IPS-15b (cell line): ENCODE results near the gene NSUN7.

ENCODE experiments used
- H3K27me3 ChIP-seq: one replicate; pipeline ENCODE4 v1.6.1; 2013; ENCODE audit warnings: low read length; ENCODE audit not compliant: control insufficient read depth, insufficient read depth
- H3K36me3 ChIP-seq: one replicate; pipeline ENCODE4 v1.6.1; 2013; ENCODE audit warnings: low read length; ENCODE audit not compliant: control insufficient read depth, insufficient read depth
- H3K4me1 ChIP-seq: one replicate; pipeline ENCODE4 v1.6.1; 2013; ENCODE audit warnings: mild to moderate bottlenecking, low read length; ENCODE audit not compliant: control insufficient read depth, insufficient read depth
- H3K4me3 ChIP-seq: one replicate; pipeline ENCODE4 v1.5.1; 2013; ENCODE audit warnings: low read depth, low read length
- H3K9ac ChIP-seq: one replicate; pipeline ENCODE4 v1.6.1; 2013; ENCODE audit warnings: low read depth, mild to moderate bottlenecking, low read length
- H3K9me3 ChIP-seq: one replicate; pipeline ENCODE4 v1.6.1; 2013; ENCODE audit warnings: mild to moderate bottlenecking, low read length; ENCODE audit not compliant: control insufficient read depth, insufficient read depth

The NSUN7 gene

GRCh38 chr4:40856840-40857362 lies 107.1 kb downstream of the NSUN7 start:
- Histone ChIP-seq H3K9me3 (no peaks in the 10 kb centered on the region), H3K9ac (peak overlapping the region; percentile 87), H3K36me3 (peaks cover 4% of the 10 kb centered on the region), H3K27me3 (no peaks in the 10 kb centered on the region), H3K4me3 (peak overlapping the region; percentile 95), H3K4me1 (peaks cover 4% of the 10 kb centered on the region)

GRCh38 chr4:40857956-40858355 lies 108.2 kb downstream of the NSUN7 start:
- no peak overlapping the region for H3K4me3 ChIP-seq
- H3K9ac ChIP-seq, result no peak overlapping the region
- H3K36me3 ChIP-seq, result peaks cover 3% of the 10 kb centered on the region
- no peaks in the 10 kb centered on the region for H3K9me3 ChIP-seq
- H3K4me1 ChIP-seq, result peaks cover 4% of the 10 kb centered on the region
- H3K27me3 ChIP-seq, result no peaks in the 10 kb centered on the region

DNA sequence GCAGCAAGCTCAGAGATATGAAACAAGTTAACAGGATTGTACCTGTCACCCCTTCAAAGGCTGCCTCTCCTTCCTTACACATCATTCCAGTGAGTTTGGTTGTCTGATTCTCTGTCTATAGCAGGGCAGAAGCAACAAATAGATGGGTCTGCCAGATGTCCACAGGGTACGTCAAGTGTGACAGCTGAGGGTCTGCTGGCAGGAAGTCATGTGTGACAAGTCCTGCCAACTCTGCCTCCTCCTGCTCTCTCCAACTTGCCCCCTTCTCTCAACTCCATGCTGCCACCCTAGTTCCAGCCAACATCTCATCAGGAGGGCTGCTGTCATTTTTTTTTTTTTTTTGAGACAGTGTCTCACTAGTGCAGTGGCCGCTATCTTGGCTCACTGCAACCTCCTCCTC lies 109.2 kb downstream of the NSUN7 start:
- H3K4me3 ChIP-seq, result no peak overlapping the region
- no peak overlapping the region for H3K9ac ChIP-seq
- no peaks in the 10 kb centered on the region for H3K9me3 ChIP-seq

More for the DNA sequence above, 109.2 kb downstream of the NSUN7 start:
- H3K36me3 ChIP-seq, result no peaks in the 10 kb centered on the region
- peaks cover 4% of the 10 kb centered on the region for H3K4me1 ChIP-seq
- H3K27me3 ChIP-seq, result no peaks in the 10 kb centered on the region
